HepG2 (cell line): ENCODE data around the gene SGSM1. TPM values are rescaled to one million over a fixed set of nuclear protein-coding genes. Genes with fewer than 3 reads are reported as not detected.

Experiments
- ATAC-seq: fragments of 200-7000 bp; cut with Tn5 transposase; 3 replicates; pipeline ENCODE4 v1.9.1; 2020; ENCODE audit warnings: mild to moderate bottlenecking, moderate library complexity
- BruUV-seq: library from RNA; stranded (reverse); fragments of 400-500 nt; replicated peaks from 2 replicates; lab custom pipeline; 2021; lab: Mats Ljungman, UMichigan
- CTCF ChIA-PET: fragments of 300-600 bp; formaldehyde crosslinking; extraction: SDS; loops from one replicate; lab custom pipeline; 2021; ENCODE audit warnings: low total read pairs, inconsistent platforms, low intra/inter-chr PET ratio; lab: Yijun Ruan, JAX
- POLR2A ChIA-PET: fragments of 350-600 bp; sonication (Branson Sonifier 250); formaldehyde crosslinking; loops from one replicate; lab custom pipeline; 2020; ENCODE audit warnings: antibody characterized with exemption, inconsistent platforms; lab: Yijun Ruan, JAX
- DNase-seq: peaks from one replicate; pipeline ENCODE4 v3.0.0-alpha.2; 2015; ENCODE audit warnings: low spot score
- FAIRE-seq: peaks from 3 replicates; lab custom pipeline; 2011; peaks lifted over from hg19 to GRCh38; lab: Jason Lieb, UNC
- H2AFZ ChIP-seq: one replicate; pipeline ENCODE4 v1.6.1; 2011; ENCODE audit warnings: low read length, inconsistent platforms
- H3K27ac ChIP-seq: fragments of 300-600 bp; 3 replicates; pipeline ENCODE4 v1.8.0; 2011; ENCODE audit warnings: mixed run types, mild to moderate bottlenecking, mixed read lengths, low read length, inconsistent platforms; ENCODE audit not compliant: insufficient read depth; ENCODE audit errors: extremely low read length
- H3K27me3 ChIP-seq, 2 experiments: fragments of 200-600 bp in 1 of 2; 2 replicates in 1 of 2; 3 replicates in 1 of 2; pipeline versions ENCODE4 v1.6.0 to v1.8.0; 2011; ENCODE audit warnings: low read length in 2 of 2, mild to moderate bottlenecking in 2 of 2, moderate library complexity in 2 of 2, inconsistent platforms in 1 of 2; ENCODE audit not compliant: insufficient read depth in 2 of 2, control insufficient read depth in 1 of 2
- H3K36me3 ChIP-seq, 2 experiments: fragments of 200-600 bp in 1 of 2; replicated peaks in 1 of 2; 2 replicates in 1 of 2; 3 replicates in 1 of 2; pipeline versions ENCODE4 v1.5.1 to v1.8.0; 2011; ENCODE audit warnings: low read length in 2 of 2, inconsistent platforms in 1 of 2; ENCODE audit not compliant: insufficient read depth in 2 of 2, control insufficient read depth in 1 of 2
- H3K4me1 ChIP-seq: 2 replicates; pipeline ENCODE4 v1.5.1; 2012; ENCODE audit warnings: low read length, inconsistent platforms; ENCODE audit not compliant: insufficient read depth
- H3K4me2 ChIP-seq: 2 replicates; pipeline ENCODE4 v1.6.0; 2011; ENCODE audit warnings: low read depth, low read length, inconsistent platforms
- H3K4me3 ChIP-seq, 3 experiments: fragments of 200-600 bp in 1 of 3; sonication (generic), shearing (Covaris generic) in 1 of 3; replicated peaks in 1 of 3; 2 replicates each; pipeline ENCODE4 v1.5.1; 2011 to 2016; ENCODE audit warnings: low read length in 3 of 3, inconsistent platforms in 2 of 3, low read depth in 2 of 3, mild to moderate bottlenecking in 2 of 3, control low read depth in 1 of 3, mixed read lengths in 1 of 3; ENCODE audit not compliant: insufficient read depth in 1 of 3
- H3K79me2 ChIP-seq: one replicate; pipeline ENCODE4 v1.6.1; 2011; ENCODE audit warnings: low read length, inconsistent platforms; ENCODE audit not compliant: insufficient read depth
- H3K9ac ChIP-seq: 2 replicates; pipeline ENCODE4 v1.6.0; 2011; ENCODE audit warnings: mild to moderate bottlenecking, low read depth, low read length, inconsistent platforms; ENCODE audit not compliant: insufficient read depth
- H3K9me3 ChIP-seq: 2 replicates; pipeline ENCODE4 v1.5.1; 2012; ENCODE audit warnings: mild to moderate bottlenecking, low read length
- H4K20me1 ChIP-seq: 2 replicates; pipeline ENCODE4 v1.6.0; 2011; ENCODE audit warnings: inconsistent platforms, mild to moderate bottlenecking, low read length, moderate library complexity; ENCODE audit not compliant: insufficient read depth
- ATF7 ChIP-seq, 2 experiments: fragments of 450-650 bp in 1 of 2; sonication (generic) in 1 of 2; formaldehyde crosslinking in 1 of 2; IDR thresholded peaks; 2 replicates each; pipeline versions ENCODE4 v1.4.0 to v1.6.1; 2016 to 2020; ENCODE audit warnings: antibody characterized with exemption in 1 of 2, mild to moderate bottlenecking in 1 of 2, missing genetic modification reagents in 1 of 2
- CREB1 ChIP-seq, 2 experiments: fragments of 450-650 bp in 1 of 2; IDR thresholded peaks; 2 replicates each; pipeline ENCODE4 v1.6.1; 2016 to 2017; ENCODE audit warnings: control low read depth in 1 of 2, mild to moderate bottlenecking in 1 of 2, missing compliant biosample characterization in 1 of 2, missing genetic modification characterization in 1 of 2
- DR1 ChIP-seq: sonication (generic); formaldehyde crosslinking; IDR thresholded peaks from 2 replicates; pipeline ENCODE4 v1.8.0; 2021; ENCODE audit warnings: mild to moderate bottlenecking, missing genetic modification reagents, inconsistent platforms
- JDP2 ChIP-seq: sonication (generic); formaldehyde crosslinking; IDR thresholded peaks from 2 replicates; pipeline ENCODE4 v1.8.1; 2022; ENCODE audit warnings: missing genetic modification reagents, borderline replicate concordance
- MBNL3 ChIP-seq: fragments of 250-450 bp; sonication (Bioruptor Pico); conservative IDR thresholded peaks from 2 replicates; pipeline ENCODE4 v1.8.0; 2022; ENCODE audit warnings: mild to moderate bottlenecking, inconsistent platforms
- MED8 ChIP-seq: sonication (generic); formaldehyde crosslinking; IDR thresholded peaks from 2 replicates; pipeline ENCODE4 v1.8.1; 2023; ENCODE audit warnings: mild to moderate bottlenecking, missing genetic modification reagents; ENCODE audit not compliant: insufficient replicate concordance
- MTF2 ChIP-seq: sonication (generic); formaldehyde crosslinking; IDR thresholded peaks from 2 replicates; pipeline ENCODE4 v1.5.0; 2020; ENCODE audit warnings: missing genetic modification reagents, borderline replicate concordance
- NR2F6 ChIP-seq, 2 experiments: IDR thresholded peaks; 2 replicates each; pipeline ENCODE4 v1.6.1; 2016; ENCODE audit warnings: antibody characterized with exemption in 1 of 2, mild to moderate bottlenecking in 1 of 2
- RARG ChIP-seq: sonication (generic); formaldehyde crosslinking; IDR thresholded peaks from 2 replicates; pipeline ENCODE4 v1.4.0; 2020; ENCODE audit warnings: low read depth, mild to moderate bottlenecking, missing genetic modification reagents
- RBAK ChIP-seq: sonication (generic); formaldehyde crosslinking; IDR thresholded peaks from 2 replicates; pipeline ENCODE4 v1.5.1; 2020; ENCODE audit warnings: mild to moderate bottlenecking, missing genetic modification reagents
- WGBS: methylation state at CpG from one replicate; pipeline ENCODE4 v1.1.6; 2017; ENCODE audit warnings: low lambda C conversion rate; 5-methylcytosine and 5-hydroxymethylcytosine counted together
- in situ Hi-C: cut with HindIII; loops from 2 replicates; pipeline ENCODE4 v1.10.0; 2017; ENCODE audit warnings: low pct_unique_long_range_greater_than_20kb; ENCODE audit not compliant: extremely low pct_ligation_motif_present
- intact Hi-C: fragments of 100-400 bp; cut with micrococcal nuclease; formaldehyde crosslinking; loops from one replicate; pipeline ENCODE4 v1.10.0; 2022; ENCODE audit not compliant: unreplicated experiment
- polyA plus RNA-seq, 8 experiments: library from polyadenylated mRNA; depleted of rRNA in 3 of 8; stranded (reverse) in 7 of 8; unstranded in 1 of 8; fragments of >200 nt; fragmentation: Illumina TruSeq in 4 of 8; extraction: Trizol in 4 of 8; gene quantifications; 2 replicates each; pipeline versions ENCODE4 v1.2.1 to v1.2.3, GENCODE V29; 2011 to 2016; ENCODE audit warnings: low read depth in 4 of 8, missing spikeins in 1 of 8, mixed read lengths in 1 of 8; ENCODE audit not compliant: insufficient read depth in 1 of 8
- total RNA-seq, 5 experiments: library from RNA; depleted of rRNA; stranded (reverse); fragments of >200 nt; fragmentation: Illumina TruSeq; extraction: Trizol; gene quantifications; 2 replicates each; pipeline ENCODE4 v1.2.3, GENCODE V29; 2016; ENCODE audit warnings: low read depth in 1 of 5

The SGSM1 gene
- total and polyA plus RNA-seq, 2 of the 13 experiments (the other 11 are each of a cell fraction or from before 2014, with no cell fraction given) = 0.07 TPM; not detected in 1

GRCh38 chr22:24857576-24857975 is 51.6 kb downstream of the SGSM1 start (continued):
- TF ChIP-seq DR1 (CRISPR knock-in tag) = no peak

GRCh38 chr22:24859587-24859986 is 53.6 kb downstream of the SGSM1 start:
- Histone ChIP-seq H3K27ac (no peak overlapping the region), H2AFZ (no peak overlapping the region), H3K79me2 (no peaks in the 10 kb centered on the region), H4K20me1 (no peaks in the 10 kb centered on the region), H3K27me3 (peaks cover 3 to 14% of the 10 kb centered on the region in 2 experiments; a peak in 4 of 5 replicates), H3K9me3 (no peaks in the 10 kb centered on the region), H3K9ac (no peak overlapping the region), H3K4me2 (no peak overlapping the region), H3K4me1 (no peaks in the 10 kb centered on the region), H3K4me3 (no peak overlapping the region), H3K36me3 (no peaks in the 10 kb centered on the region)
- WGBS = no CpG with 5 or more reads among the region's 9 CpGs
- TF ChIP-seq RARG (CRISPR knock-in tag) = no peak
- TF ChIP-seq CREB1 (IDR thresholded peaks at IDR 0.05) = peak; percentile 87
- TF ChIP-seq CREB1 (CRISPR knock-in tag; IDR thresholded peaks at IDR 0.05) = no peak
- peak; percentile 74 for TF ChIP-seq ATF7 (IDR thresholded peaks at IDR 0.05)
- no peak for TF ChIP-seq ATF7 (CRISPR knock-in tag; IDR thresholded peaks at IDR 0.05)
- TF ChIP-seq MTF2 (CRISPR knock-in tag) = no peak
- BruUV-seq = no TSS peak
- CTCF ChIA-PET = no interaction called here
- no peak for FAIRE-seq
- no peak for DNase-seq
- POLR2A ChIA-PET = no interaction called here
- in situ Hi-C loops (no loop called here), intact Hi-C loops (no loop called here)
- no peak for ATAC-seq

- H4K20me1 ChIP-seq = no peaks in the 10 kb centered on the region
- H2AFZ ChIP-seq = no peak overlapping the region
- no peak overlapping the region for H3K9ac ChIP-seq
- H3K79me2 ChIP-seq = no peaks in the 10 kb centered on the region
- intact Hi-C loops (no loop called here), in situ Hi-C loops (no loop called here)
- no peaks in the 10 kb centered on the region for H3K36me3 ChIP-seq
- DNase-seq (no peak), ATAC-seq (no peak), FAIRE-seq (no peak)
- no TSS peak for BruUV-seq
- ChIA-PET CTCF (no interaction called here), POLR2A (no interaction called here)
- no peak overlapping the region for H3K4me3 ChIP-seq
- 0% methylated on average over 2 of the region's 4 CpGs for WGBS
- no peaks in the 10 kb centered on the region for H3K9me3 ChIP-seq
- no peak overlapping the region for H3K27ac ChIP-seq
- TF ChIP-seq RBAK (no peak), MED8 (CRISPR knock-in tag) (no peak), MBNL3 (no peak), NR2F6 (IDR thresholded peaks at IDR 0.05) (no peak), NR2F6 (CRISPR knock-in tag; IDR thresholded peaks at IDR 0.05) (no peak), JDP2 (CRISPR knock-in tag) (no peak)
- H3K4me1 ChIP-seq = no peaks in the 10 kb centered on the region
- no peak overlapping the region for H3K4me2 ChIP-seq
- peaks cover 3 to 46% of the 10 kb centered on the region in 2 experiments; a peak in 4 of 5 replicates for H3K27me3 ChIP-seq
Observed at GRCh38 chr22:24865508-24865907, 59.5 kb downstream of the SGSM1 start.
